ENCODE results near the gene PIK3R2. TPM values are rescaled to one million over a fixed set of nuclear protein-coding genes. Genes with fewer than 3 reads are reported as not detected.

PIK3R2 gene
- total RNA-seq = 60.7 TPM

GRCh38 chr19:18152817-18153555, at the start of gene PIK3R2:
TSS of gene PIK3R2 (plus strand) at chr19:18153163. CDS start at chr19:18155880, 2,717 bp downstream.

GRCh38 chr19:18173572-18174288, 20.8 kb downstream of the PIK3R2 start, which contains the start of gene IFI30:
TSS of gene IFI30 (plus strand) at chr19:18173813. CDS start at chr19:18173842, 29 bp downstream.

GRCh38 chr19:18192673-18193387, 39.9 kb downstream of the PIK3R2 start, which contains the start of gene MPV17L2:
TSS of gene MPV17L2 (plus strand) at chr19:18193218. CDS start at chr19:18193282, 64 bp downstream.

GRCh38 chr19:18203863-18204393, 51.0 kb downstream of the PIK3R2 start, which contains the start of gene RAB3A:
TSS of gene RAB3A (minus strand) at chr19:18204042. CDS start at chr19:18202740, 1,302 bp downstream.

Small RNAs within 50 kb of the gene (small RNA-seq; reads per million reads assigned to genes)
- gene IFI30 (ENCODE audit: low replicate concordance) = not detected

Other genes with a start within 250 kb of the PIK3R2 start
- gene CCDC124, start 220.1 kb upstream of the PIK3R2 start, total RNA-seq = 22.8 TPM
- 37.6 TPM for gene KCNN1, start 186.1 kb upstream of the PIK3R2 start, total RNA-seq
- 1.9 TPM for gene ARRDC2, start 145.0 kb upstream of the PIK3R2 start, total RNA-seq
- gene IL12RB1, start 66.2 kb upstream of the PIK3R2 start, total RNA-seq = not detected
- gene MAST3, start 55.4 kb upstream of the PIK3R2 start, total RNA-seq = 6.9 TPM
- not detected for gene IFI30, start 20.6 kb downstream of the PIK3R2 start, total RNA-seq
- gene MPV17L2, start 40.1 kb downstream of the PIK3R2 start, total RNA-seq = 3.1 TPM
- 75.4 TPM for gene RAB3A, start 50.9 kb downstream of the PIK3R2 start, total RNA-seq
- gene PDE4C, start 73.3 kb downstream of the PIK3R2 start, total RNA-seq = 3.1 TPM
- gene IQCN, start 121.3 kb downstream of the PIK3R2 start, total RNA-seq = 2.5 TPM
- 90.8 TPM for gene JUND, start 128.5 kb downstream of the PIK3R2 start, total RNA-seq
- 53.5 TPM for gene LSM4, start 169.9 kb downstream of the PIK3R2 start, total RNA-seq
- gene PGPEP1, start 187.4 kb downstream of the PIK3R2 start, total RNA-seq = 24.7 TPM
- gene GDF15, start 233.0 kb downstream of the PIK3R2 start, total RNA-seq = 0.63 TPM
- gene LRRC25, start 244.5 kb downstream of the PIK3R2 start, total RNA-seq = 0.31 TPM

All from parietal lobe (tissue), 2 donors.